KMS-11 (cell line): ENCODE measurements around the gene KCNH6.

Experiments used
- H2AFZ ChIP-seq: fragments of 200-600 bp; sonication (generic); 2 replicates; pipeline ENCODE4 v1.6.1; 2016; ENCODE audit warnings: antibody characterized with exemption, mixed run types, low read depth
- H3K27ac ChIP-seq: fragments of 200-600 bp; sonication (generic); 2 replicates; pipeline ENCODE4 v1.6.1; 2016; ENCODE audit warnings: mild to moderate bottlenecking, mixed run types
- H3K27me3 ChIP-seq: fragments of 200-600 bp; sonication (generic); 2 replicates; pipeline ENCODE4 v1.6.1; 2017; ENCODE audit warnings: mild to moderate bottlenecking, low read depth, mixed run types, moderate library complexity; ENCODE audit not compliant: insufficient read depth
- H3K36me3 ChIP-seq: fragments of 200-600 bp; sonication (generic); 2 replicates; pipeline ENCODE4 v1.6.1; 2017; ENCODE audit warnings: mild to moderate bottlenecking, mixed run types; ENCODE audit not compliant: insufficient read depth
- H3K4me1 ChIP-seq: fragments of 200-600 bp; sonication (generic); 2 replicates; pipeline ENCODE4 v1.6.1; 2016; ENCODE audit warnings: mild to moderate bottlenecking, low read depth, mixed run types; ENCODE audit not compliant: poor library complexity, severe bottlenecking
- H3K4me2 ChIP-seq: fragments of 200-600 bp; sonication (generic); 2 replicates; pipeline ENCODE4 v1.7.0; 2016; ENCODE audit warnings: mild to moderate bottlenecking, mixed run types
- H3K4me3 ChIP-seq: fragments of 200-600 bp; sonication (generic); IDR thresholded peaks from 2 replicates; pipeline ENCODE4 v1.6.1; 2017; ENCODE audit warnings: low read depth, low read length, mixed read lengths; ENCODE audit not compliant: insufficient read depth
- H3K79me2 ChIP-seq: fragments of 200-600 bp; sonication (generic); 2 replicates; pipeline ENCODE4 v1.6.1; 2016; ENCODE audit warnings: low read depth, mixed run types; ENCODE audit not compliant: insufficient read depth
- H3K9ac ChIP-seq: fragments of 200-600 bp; sonication (generic); 2 replicates; pipeline ENCODE4 v1.6.1; 2016; ENCODE audit warnings: mild to moderate bottlenecking, mixed run types
- H4K20me1 ChIP-seq: fragments of 200-600 bp; sonication (generic); 2 replicates; pipeline ENCODE4 v1.6.1; 2016; ENCODE audit warnings: mild to moderate bottlenecking, mixed run types; ENCODE audit not compliant: insufficient read depth
- TF ChIP-seq, protein P1 (sequence below): fragments of 200-600 bp; sonication (generic); conservative IDR thresholded peaks from 2 replicates; pipeline ENCODE4 v1.6.1; 2017; ENCODE audit warnings: low read depth, mild to moderate bottlenecking, antibody characterized with exemption, low read length, moderate library complexity, mixed read lengths

Gene KCNH6

DNA sequence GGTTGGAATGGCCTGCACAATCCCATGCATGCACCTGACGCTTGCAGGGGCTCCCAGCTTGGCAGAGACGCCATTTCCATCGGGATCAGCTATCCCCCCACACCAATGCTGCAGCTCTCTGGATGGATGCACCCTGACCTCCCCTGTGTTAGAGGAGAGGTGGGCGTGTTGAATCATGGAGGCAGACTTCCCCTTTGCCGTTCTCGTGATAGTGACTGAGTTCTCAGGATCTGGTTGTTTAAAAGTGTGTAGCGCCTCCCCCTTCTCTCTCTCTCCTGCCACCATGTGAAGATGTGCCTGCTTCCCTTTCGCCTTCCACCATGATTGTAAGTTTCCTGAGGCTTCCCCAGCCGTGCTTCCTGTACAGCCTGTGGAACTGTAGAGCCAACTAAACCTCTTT lies 17.8 kb upstream of the KCNH6 start:
- no peak overlapping the region for H3K27ac ChIP-seq
- H3K79me2 ChIP-seq = no peaks in the 10 kb centered on the region
- no peak overlapping the region for H3K4me2 ChIP-seq
- H3K27me3 ChIP-seq = peaks cover 52% of the 10 kb centered on the region
- no peak overlapping the region for H3K4me3 ChIP-seq
- no peaks in the 10 kb centered on the region for H3K36me3 ChIP-seq
- H2AFZ ChIP-seq = no peak overlapping the region
- no peaks in the 10 kb centered on the region for H4K20me1 ChIP-seq
- TF ChIP-seq, protein P1, sequence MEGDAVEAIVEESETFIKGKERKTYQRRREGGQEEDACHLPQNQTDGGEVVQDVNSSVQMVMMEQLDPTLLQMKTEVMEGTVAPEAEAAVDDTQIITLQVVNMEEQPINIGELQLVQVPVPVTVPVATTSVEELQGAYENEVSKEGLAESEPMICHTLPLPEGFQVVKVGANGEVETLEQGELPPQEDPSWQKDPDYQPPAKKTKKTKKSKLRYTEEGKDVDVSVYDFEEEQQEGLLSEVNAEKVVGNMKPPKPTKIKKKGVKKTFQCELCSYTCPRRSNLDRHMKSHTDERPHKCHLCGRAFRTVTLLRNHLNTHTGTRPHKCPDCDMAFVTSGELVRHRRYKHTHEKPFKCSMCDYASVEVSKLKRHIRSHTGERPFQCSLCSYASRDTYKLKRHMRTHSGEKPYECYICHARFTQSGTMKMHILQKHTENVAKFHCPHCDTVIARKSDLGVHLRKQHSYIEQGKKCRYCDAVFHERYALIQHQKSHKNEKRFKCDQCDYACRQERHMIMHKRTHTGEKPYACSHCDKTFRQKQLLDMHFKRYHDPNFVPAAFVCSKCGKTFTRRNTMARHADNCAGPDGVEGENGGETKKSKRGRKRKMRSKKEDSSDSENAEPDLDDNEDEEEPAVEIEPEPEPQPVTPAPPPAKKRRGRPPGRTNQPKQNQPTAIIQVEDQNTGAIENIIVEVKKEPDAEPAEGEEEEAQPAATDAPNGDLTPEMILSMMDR = no peak
- no peaks in the 10 kb centered on the region for H3K4me1 ChIP-seq
- no peak overlapping the region for H3K9ac ChIP-seq

DNA sequence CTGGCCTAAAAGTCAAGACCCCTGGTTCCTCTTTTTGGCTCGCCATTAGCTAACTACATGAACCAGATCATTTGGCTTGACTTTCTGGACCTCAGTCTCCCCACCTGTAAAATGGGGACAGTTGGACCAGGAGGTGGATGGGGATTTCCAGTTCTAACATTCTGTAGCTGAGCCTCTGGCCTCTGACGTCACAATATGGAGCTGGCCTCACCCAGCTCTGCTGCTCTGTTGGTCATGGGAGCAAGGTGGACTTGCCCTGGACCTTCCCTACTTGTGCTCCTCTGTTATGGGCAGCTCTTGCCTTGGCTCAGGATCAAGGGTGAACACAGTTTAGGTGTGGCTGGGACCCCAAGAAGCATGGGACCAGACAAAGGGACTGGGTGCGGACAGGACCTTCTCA lies 16.5 kb upstream of the KCNH6 start:
- no peak overlapping the region for H3K4me2 ChIP-seq
- H3K27ac ChIP-seq = no peak overlapping the region
- H3K36me3 ChIP-seq = no peaks in the 10 kb centered on the region
- H2AFZ ChIP-seq = no peak overlapping the region
- no peaks in the 10 kb centered on the region for H3K79me2 ChIP-seq
- H3K4me3 ChIP-seq = no peak overlapping the region
- peaks cover 56% of the 10 kb centered on the region for H3K27me3 ChIP-seq
- no peak overlapping the region for H3K9ac ChIP-seq
- TF ChIP-seq, protein P1 = no peak
- no peaks in the 10 kb centered on the region for H4K20me1 ChIP-seq
- no peaks in the 10 kb centered on the region for H3K4me1 ChIP-seq

DNA sequence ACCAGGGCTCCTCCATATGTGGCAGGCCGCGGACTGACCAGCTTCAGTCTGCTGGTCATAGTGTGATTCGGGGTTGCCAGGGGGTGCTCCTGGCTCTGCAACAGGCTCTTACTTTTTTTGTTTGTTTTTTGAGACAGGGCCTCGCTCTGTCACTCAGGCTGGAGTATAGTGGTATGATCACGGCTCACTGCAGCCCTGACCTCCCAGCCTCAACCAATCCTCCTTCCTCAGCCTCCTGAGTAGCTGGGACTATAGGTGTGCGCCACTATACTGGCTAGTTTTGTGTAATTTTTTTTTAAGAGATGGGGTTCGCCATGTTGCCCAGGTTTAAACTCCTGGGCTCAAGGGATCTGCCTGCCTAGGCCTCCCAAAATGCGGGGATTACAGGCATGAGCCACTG lies 11.8 kb upstream of the KCNH6 start:
- Histone ChIP-seq H3K4me2 (no peak overlapping the region), H3K79me2 (no peaks in the 10 kb centered on the region), H3K27me3 (peaks cover 54% of the 10 kb centered on the region), H3K9ac (no peak overlapping the region), H4K20me1 (no peaks in the 10 kb centered on the region), H3K4me1 (no peaks in the 10 kb centered on the region), H3K4me3 (no peak overlapping the region), H2AFZ (no peak overlapping the region), H3K27ac (no peak overlapping the region), H3K36me3 (no peaks in the 10 kb centered on the region)
- TF ChIP-seq, protein P1 = no peak

DNA sequence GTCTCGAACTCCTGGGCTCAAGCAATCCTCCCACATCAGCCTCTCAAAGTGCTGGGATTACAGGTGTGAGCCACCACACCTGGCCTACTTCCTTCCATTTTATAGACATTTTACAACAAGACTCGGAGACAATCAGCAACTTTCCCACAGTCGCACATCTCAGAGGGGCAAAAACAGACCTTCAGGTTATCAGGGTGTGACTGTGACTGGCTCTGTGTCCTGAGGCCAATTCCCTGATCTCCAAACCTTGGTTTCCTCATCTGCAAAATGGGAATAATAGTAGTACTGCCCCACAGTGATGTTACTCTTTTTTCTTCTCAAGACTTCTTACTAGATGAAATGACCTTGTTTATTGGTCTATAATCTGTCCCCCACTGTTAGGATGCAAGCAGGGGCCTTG lies 10.8 kb upstream of the KCNH6 start:
- H3K27ac ChIP-seq = no peak overlapping the region
- H3K79me2 ChIP-seq = no peaks in the 10 kb centered on the region
- H3K36me3 ChIP-seq = no peaks in the 10 kb centered on the region
- no peak overlapping the region for H3K4me3 ChIP-seq
- no peak overlapping the region for H2AFZ ChIP-seq
- no peak overlapping the region for H3K4me2 ChIP-seq
- TF ChIP-seq, protein P1 = no peak
- peaks cover 61% of the 10 kb centered on the region for H3K27me3 ChIP-seq
- no peaks in the 10 kb centered on the region for H3K4me1 ChIP-seq
- no peaks in the 10 kb centered on the region for H4K20me1 ChIP-seq
- H3K9ac ChIP-seq = no peak overlapping the region
